ENCODE results near the gene STAM.

STAM gene

GRCh38 chr10:17647326-17647725, 3.4 kb downstream of the STAM start:
- DNase-seq (ENCODE audit: low spot score): no peak

- no peak for DNase-seq (ENCODE audit: low spot score)
Measured at GRCh38 chr10:17648243-17649035, 4.5 kb downstream of the STAM start.

GRCh38 chr10:17649052-17649451, 5.1 kb downstream of the STAM start:
- DNase-seq (ENCODE audit: low spot score): no peak

- no peak for DNase-seq (ENCODE audit: low spot score)
Measured at GRCh38 chr10:17649836-17650235, 5.9 kb downstream of the STAM start.

- DNase-seq (ENCODE audit: low spot score): no peak
Measured at GRCh38 chr10:17650416-17650815, 6.5 kb downstream of the STAM start.

GRCh38 chr10:17651896-17652295, 7.9 kb downstream of the STAM start:
- no peak for DNase-seq (ENCODE audit: low spot score)

- DNase-seq (ENCODE audit: low spot score): no peak
Measured at GRCh38 chr10:17652585-17652984, 8.6 kb downstream of the STAM start.

- DNase-seq (ENCODE audit: low spot score): no peak
Measured at GRCh38 chr10:17655009-17655408, 11.1 kb downstream of the STAM start.

- DNase-seq (ENCODE audit: low spot score): peak; percentile 61
Measured at GRCh38 chr10:17655567-17656146, 11.7 kb downstream of the STAM start.

- DNase-seq (ENCODE audit: low spot score): peak; percentile 13
Measured at GRCh38 chr10:17657103-17657500, 13.2 kb downstream of the STAM start.

GRCh38 chr10:17659365-17659764, 15.4 kb downstream of the STAM start:
- DNase-seq (ENCODE audit: low spot score): no peak

- DNase-seq (ENCODE audit: low spot score): no peak
Measured at GRCh38 chr10:17660921-17661320, 17.0 kb downstream of the STAM start.

GRCh38 chr10:17661510-17661909, 17.6 kb downstream of the STAM start:
- no peak for DNase-seq (ENCODE audit: low spot score)

GRCh38 chr10:17662193-17663138, 18.5 kb downstream of the STAM start:
- no peak for DNase-seq (ENCODE audit: low spot score)

GRCh38 chr10:17663450-17663849, 19.5 kb downstream of the STAM start:
- DNase-seq (ENCODE audit: low spot score): no peak

GRCh38 chr10:17665747-17666146, 21.8 kb downstream of the STAM start:
- peak; percentile 13 for DNase-seq (ENCODE audit: low spot score)

- DNase-seq (ENCODE audit: low spot score): no peak
Measured at GRCh38 chr10:17668435-17669184, 24.7 kb downstream of the STAM start.

GRCh38 chr10:17669185-17669872, 25.4 kb downstream of the STAM start:
- no peak for DNase-seq (ENCODE audit: low spot score)

GRCh38 chr10:17671307-17671706, 27.4 kb downstream of the STAM start:
- no peak for DNase-seq (ENCODE audit: low spot score)

- DNase-seq (ENCODE audit: low spot score): peak; percentile 65
Measured at GRCh38 chr10:17673471-17674061, 29.6 kb downstream of the STAM start.

GRCh38 chr10:17674566-17674965, 30.6 kb downstream of the STAM start:
- no peak for DNase-seq (ENCODE audit: low spot score)
